HG03442 (cell line): ENCODE results near the gene MYO5B.
A peak's percentile ranks its signal among the peaks of the same experiment; 100 is the strongest.

Experiments
- ATAC-seq: cut with Tn5 transposase; IDR thresholded peaks from one replicate; pipeline ENCODE4 v1.9.1; 2021; ENCODE audit warnings: mild to moderate bottlenecking, moderate library complexity; ENCODE audit not compliant: unreplicated experiment

Gene MYO5B

DNA sequence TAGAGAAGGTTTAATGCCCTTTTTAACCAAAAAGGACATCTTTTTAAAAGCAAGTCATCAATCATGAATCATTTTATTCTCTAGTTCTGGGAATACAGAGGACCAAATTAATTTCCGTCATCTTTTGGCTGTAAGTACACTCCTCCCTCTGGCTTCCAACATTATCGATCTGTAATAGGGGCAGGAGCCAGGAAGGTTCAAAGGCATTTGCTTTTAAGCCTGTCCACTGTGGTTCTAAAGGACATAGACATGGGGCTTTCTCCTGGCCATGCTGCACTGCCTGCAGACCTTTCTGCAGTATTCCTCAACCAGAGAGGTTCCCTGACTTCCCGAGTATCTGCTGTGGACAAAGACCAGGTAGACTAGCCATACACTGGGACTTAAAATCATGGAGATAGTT is 170.5 kb downstream of the MYO5B start:
- no peak for ATAC-seq

DNA sequence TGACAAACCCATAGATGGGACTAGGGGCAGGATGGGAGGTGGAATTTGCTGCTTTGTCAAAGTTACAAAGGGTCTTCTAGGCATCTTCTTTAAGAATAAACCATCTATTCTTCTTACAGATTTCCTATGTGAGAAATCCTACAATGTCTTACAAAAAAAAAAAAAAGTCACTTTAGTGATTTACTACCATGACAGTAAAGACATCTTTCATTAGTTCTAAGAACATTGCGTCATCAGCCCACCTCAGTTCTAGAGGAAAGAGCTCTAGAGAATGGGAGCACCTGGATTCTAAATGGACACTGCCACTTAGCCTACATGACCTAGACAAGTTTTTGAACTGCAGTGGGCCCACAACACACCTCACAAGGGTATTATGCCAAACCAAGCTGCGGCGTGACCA is 172.0 kb downstream of the MYO5B start:
- no peak for ATAC-seq

DNA sequence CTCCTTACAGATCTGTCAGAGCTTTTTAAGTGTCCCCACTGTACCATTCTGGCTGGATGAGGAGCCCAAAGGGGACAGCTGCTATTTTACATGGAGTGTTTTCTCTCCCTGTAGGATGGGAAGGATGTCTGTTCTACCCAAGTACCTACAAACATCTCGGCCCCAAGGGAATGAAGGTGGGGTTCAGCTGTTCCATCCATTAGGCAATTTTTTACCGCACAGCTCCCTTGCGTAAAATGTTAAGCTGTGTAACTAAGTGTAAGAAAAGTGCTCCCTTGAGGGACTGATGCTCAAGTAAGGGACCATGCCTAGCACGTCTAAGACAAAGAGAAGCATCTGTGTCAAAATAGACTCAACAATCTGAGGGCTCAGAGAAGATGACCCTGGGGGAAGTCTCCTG is 180.3 kb downstream of the MYO5B start:
- no peak for ATAC-seq

DNA sequence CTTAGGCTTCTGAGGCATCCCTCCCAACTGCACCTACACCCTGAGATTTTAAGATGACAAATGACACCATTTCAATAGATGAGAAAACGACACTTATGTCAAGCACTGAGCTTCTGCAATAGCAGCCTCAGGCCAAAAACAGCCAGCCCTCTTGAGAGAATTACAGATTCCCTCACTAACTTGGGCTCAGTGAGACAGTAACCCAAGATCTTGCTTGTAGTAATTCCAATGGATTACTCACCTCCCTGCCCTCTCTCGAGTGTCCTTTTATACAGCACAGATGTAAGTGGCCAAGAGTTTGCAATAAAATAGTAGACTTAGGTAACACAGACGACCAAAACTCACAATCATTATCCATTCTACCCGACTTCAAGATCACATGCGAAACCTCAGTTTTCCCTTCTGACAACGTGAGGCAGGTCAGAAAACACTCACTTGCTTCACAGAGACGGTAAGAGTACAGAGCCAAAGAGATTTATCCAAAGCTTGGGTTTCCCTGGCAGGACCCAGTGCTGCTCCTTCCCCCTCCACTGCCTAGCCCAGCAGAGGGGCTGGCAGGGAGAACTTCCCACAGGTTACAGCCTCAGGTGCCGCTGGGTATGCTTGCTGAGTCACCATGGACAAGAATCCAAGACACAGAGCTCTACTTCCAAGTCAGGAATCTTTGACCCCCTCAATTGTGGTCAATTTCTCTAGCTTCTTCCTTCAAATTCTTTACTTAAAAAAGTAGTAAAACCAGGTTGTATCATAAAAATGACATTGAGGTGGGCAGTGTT is 181.4 kb downstream of the MYO5B start:
- ATAC-seq = no peak

DNA sequence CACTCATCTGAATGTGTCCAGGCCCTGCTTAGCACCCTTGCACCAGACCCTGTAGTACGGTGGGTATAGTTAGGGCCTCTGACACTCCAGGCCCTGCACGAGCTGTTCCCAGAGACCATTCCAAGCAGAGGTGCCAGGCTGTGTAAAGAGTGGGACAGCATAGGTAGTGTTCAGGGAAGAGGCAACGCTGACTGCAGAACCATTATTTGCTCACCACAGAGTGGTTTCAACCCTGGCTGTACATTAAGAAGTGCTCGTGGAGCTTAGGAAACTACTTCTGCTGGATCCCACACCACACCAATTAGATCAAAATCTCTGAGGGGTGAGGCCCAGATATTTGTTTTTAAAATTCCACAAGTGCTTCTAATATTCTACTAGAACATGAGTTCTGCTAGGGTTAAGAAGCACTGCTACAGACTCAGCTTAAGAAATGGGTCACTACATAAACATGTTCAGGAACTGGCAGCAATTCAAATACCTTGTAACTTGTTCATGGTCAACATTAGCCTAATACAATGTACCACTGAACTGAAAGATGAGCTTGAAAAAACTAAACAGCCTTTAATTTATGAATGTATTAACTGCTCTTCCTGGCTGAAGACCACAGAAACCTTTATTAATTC is 183.0 kb downstream of the MYO5B start:
- no peak for ATAC-seq

DNA sequence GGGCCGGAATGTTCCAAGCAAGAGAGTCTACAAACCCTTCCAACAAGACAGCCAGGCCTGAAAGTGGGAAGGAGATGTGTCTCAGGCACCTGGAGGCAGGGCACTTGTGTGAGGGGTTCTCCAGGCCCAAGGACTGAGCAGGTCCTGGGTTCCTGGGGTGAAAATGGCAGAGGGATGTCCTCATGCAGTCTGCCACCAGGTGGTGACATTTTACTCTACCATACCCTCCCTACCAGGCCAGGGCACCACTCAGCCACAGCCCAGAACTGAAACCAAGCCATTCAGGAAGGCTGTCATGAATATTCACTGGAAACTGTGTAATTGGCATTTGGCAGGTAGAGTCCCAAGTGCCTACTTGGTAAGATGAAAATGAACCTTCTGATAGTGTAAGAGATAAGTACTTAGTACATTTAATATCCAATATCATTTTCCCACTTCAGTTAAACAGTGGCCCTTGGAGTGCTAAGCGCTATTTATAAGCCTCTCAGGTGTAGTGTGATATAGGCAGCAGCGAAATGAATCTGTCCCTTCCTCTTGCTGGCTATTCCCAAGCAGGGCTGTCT is 185.1 kb downstream of the MYO5B start:
- ATAC-seq = peak; percentile 87

DNA sequence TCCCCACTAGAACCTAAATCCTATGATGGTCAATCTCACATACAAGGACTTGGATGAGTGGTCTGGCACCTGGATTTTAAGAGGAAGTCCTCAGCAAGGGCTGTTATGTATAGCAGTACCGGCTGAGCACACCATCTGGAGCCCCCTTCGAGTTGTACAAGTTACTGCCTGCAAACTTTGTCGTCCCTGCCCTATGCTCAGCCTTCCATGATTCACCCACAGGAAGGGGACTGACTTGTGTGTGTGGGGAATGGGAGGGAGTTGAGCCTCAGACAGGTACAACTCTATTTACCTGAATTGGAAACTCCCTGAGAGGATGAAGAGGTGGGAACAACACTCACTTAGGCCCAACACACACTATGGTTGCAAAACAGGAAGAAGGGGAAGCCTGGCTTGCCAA is 186.6 kb downstream of the MYO5B start:
- no peak for ATAC-seq

DNA sequence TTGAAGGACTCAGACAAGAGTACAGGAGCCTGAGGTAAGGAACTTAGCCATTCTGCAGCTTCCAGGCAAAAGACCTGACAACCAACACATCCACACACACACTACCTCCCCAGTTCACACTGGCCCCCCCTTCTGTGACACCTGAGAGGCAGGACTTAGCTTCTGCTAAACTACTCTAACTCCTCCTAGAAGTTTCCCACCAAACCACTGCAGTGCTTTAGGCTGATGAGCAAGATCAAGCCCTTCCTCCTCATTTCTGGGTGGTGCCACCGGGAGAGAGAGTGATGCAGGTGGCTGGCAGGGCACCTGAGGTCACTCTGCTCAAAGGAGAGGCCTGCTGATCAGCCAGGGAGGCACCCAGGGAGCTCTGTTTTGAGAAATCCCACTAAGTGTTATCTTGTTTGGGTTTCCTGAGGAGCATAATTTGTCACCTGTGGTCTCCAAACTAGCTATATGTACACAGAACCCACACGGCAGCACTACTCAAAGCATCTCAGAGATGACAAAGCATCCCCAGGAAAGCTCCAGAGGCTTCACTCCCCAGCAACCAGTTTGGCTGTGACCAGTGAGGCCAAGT is 188.4 kb downstream of the MYO5B start:
- ATAC-seq = no peak

DNA sequence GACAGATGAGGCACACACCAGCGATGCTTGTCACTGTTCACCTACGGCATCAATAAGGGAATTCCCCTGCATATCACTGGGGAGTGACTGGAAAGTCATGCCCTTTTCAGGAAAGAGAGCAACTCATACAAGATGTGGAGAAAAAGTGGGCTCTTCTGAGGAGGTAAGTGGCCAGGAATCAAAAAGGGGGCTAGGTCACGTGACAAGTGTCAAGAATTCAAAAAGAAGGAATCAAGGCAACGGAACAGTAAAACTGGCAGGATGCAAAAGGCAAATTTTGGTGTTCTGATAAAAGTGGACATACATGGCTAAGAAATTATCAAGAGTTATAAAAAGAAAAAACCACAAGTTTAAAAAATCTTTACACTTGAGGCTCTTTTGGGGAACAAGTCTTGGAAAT is 190.9 kb downstream of the MYO5B start:
- ATAC-seq = no peak

DNA sequence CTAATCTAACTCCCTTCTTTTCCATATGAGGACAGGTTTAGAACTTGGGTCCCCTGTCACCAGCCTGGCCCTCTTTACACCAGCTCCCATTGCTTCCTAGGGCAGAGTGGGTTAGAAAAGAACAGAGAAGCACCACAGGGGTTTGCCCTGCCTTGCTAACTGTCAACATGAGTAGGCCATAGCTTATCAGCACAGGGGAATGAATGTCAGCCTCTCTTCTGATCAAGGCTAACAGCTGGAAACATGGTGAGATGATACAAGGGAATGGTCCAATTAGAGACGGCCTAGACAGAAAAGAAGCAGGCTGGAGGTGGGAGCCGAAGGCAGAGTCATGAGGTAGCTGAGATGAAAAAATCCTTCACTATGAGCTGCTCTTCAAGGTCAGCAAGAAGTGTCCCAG is 192.2 kb downstream of the MYO5B start:
- ATAC-seq = no peak

DNA sequence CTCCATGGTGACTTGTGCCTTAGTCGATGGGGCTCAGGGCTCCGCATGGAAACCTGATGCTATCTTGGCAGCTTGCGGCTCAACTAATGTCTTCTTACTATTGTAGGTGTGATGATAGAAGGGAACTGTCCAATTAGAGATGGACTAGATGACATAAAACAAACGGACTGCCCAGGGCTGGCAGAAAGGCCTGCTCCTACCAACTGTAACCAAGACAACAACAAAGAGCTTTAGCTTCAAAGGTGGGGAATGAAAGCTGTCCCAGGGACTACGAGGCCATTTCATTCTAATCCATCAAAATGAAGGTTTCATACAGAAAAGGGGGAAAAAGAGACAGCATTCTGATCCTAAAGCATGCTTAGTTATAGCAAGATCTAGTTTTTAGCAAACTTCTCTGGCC is 194.7 kb downstream of the MYO5B start:
- no peak for ATAC-seq

DNA sequence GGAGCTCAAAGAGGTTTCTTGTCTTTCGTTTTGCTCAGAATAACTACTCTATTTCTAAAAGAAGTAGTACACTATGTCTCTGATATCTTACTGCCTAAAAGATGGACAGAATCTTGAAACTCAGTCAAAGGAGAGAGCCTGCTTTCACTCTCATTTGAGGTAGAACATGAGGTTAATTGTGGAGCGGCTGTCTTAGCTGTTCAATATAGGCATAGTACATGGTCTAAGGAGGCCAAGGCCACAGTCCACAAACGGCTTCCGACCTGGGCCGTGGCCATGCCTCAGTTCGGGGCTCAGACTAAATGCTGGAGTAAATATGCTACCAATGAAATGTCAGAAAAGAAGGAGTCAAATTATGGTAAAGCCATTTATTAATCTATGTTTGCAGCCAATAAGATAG is 195.8 kb downstream of the MYO5B start:
- no peak for ATAC-seq

DNA sequence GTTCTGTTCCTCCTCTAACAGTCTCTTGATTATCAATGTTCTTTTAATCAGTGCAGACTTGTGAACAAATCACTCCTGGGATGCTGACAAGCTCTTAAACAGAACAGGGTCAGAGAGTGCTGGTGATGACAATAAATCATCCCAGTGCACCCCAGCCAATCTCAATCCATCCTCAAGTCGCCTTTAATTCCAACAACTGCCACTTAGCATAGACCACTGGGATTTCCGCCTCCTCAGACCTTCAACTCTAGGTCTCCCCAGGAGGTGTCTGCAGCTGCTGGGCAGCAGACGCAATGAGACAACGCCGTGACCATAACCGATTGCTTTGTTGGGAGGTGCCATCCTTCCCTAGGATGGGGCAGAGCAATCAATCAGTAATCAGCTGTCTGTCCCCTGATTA is 197.4 kb downstream of the MYO5B start:
- ATAC-seq = no peak

DNA sequence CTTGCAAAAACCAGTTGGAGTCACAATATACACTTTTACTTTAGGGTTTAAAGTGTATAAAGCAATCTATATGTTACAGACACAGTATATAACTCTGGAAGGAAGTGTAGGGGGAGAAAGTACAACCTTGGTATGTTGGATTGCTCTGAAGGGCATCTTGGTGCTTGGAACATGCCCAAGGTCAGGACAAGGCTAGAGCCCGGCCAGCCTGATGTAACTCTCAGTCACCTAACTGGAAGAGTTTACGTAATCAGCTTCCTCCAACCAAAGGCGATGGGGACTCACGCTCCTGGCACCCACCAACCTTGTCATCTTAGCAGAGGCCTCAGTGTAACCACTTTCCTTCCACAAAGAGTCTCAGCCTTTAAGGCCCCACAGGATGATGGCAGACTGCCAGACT is 200.5 kb downstream of the MYO5B start:
- no peak for ATAC-seq

DNA sequence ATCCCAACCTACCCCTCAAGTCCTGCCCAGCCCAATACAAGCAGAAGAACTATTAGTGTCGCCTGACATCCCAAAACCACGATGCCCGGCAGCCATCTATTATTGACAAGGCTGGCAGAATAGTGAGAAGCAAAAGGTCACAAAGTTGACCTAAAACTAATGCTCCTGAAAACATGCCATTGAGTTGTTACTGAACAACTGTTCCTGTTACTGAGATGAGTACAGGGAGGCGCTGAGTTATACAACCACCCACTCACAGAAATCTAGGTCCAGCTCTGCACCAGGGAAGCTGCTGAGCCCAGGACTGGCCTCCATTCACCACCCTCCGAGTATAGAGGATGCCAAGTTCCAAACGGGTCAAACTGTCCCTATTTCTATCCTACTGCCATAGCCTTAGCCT is 201.6 kb downstream of the MYO5B start:
- no peak for ATAC-seq

DNA sequence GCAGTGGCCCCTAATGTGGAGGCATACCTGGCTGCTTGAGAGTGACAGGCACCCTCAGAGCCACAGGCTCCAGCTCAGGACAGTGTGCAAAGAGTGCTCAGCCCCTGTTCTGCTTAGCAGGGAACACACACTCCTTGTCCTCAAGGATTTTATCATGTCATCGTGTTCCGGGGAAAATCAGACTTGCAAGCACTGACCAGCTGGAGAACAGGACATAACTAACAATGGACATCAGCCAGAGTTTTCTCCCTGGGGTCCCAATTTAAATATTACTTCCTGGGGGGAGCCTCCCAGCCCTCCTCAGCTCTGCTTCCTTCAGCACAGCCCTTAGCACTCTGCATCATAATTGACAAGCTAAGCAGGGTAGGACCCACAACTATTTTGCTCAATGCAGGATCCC is 206.2 kb downstream of the MYO5B start:
- no peak for ATAC-seq

DNA sequence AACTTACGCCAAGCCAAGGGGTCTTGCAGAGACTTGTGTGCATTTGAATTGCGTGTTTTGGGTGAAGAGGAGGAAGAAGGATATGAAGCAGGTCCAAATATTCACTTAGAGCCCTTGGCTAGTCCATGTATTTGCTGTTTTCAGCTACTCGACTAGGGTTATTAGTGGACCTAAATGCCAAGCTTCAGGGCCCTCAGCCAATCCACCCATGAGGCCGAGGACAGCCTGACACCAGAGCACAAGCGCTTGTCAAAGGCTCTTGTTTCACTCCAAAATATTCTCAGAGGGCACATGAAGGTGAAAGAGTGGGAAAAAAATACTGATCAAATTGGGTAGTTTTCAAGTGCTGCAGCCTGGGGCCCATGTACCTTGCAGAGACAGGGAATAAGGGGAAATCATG is 206.8 kb downstream of the MYO5B start:
- ATAC-seq = no peak

DNA sequence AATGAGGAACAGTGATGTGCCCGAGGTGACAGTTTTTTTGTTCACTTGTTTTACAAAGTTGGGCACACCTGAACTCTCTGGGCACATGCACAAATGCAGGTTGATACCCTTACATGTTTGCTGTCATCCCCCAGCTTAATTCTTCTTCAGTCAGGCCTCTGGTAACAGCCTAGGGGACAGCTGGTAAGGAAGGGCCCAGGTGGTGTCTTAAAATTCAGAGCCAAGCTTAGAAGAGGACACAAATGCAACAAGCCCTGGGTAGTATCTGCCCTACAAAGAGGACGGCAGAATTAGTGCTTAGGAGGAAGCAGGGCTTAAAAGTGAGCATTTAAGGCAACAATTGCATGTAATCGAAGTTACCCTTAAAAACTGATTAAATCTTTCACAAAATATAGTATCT is 209.7 kb downstream of the MYO5B start:
- no peak for ATAC-seq

DNA sequence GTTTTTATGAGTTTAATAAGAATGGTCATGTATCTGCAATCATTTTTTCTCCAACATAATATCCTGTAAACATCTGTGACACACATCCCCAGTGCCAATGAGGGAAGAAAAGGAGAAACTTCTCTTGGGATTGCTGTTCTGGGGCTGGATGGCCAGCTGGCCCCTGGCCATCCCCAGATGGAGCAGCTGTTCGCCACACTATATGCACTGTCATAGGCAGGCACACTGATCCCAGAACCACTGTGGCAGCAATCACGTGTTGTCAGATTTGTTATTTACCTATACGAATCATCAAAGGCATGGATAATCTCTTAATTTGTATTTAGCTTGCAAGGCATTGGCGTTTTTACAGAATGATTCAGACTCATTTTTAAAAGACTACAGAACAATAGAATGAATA is 214.1 kb downstream of the MYO5B start:
- ATAC-seq = no peak

DNA sequence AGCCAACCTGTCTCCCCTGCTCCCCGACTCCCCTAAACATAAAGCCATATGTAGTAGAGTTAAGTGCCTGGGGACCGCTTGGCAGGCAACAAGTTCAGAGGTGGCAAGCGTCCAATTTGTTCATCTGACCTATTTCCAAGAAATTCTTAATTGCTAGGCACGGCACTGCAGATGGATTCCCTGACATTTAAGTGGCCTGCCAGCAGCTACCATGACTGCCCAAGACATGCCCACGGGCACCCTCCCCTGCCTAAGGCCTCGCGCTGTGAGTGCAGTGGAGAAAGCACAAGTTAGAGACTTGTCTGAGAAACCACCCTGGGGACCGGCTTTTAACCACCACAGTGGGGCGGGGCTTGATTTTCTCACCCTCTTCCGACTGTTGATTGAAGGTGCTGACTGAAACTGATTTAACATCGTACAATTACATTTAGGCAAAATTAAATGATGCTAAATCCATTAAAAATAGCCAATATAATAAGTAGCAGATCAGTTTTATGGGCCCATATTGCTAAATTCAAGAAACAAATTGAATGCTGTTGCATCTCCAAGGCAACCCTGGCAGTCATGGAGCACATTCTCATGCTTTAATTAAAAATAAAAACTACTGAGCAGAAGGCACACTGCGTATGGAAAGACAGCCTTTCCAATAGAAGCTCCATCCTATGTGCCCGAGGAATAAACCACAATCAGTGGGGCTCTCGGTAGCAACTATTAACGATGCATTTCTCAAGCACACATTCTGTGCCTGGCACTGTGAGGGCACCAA is 218.0 kb downstream of the MYO5B start:
- ATAC-seq = no peak

DNA sequence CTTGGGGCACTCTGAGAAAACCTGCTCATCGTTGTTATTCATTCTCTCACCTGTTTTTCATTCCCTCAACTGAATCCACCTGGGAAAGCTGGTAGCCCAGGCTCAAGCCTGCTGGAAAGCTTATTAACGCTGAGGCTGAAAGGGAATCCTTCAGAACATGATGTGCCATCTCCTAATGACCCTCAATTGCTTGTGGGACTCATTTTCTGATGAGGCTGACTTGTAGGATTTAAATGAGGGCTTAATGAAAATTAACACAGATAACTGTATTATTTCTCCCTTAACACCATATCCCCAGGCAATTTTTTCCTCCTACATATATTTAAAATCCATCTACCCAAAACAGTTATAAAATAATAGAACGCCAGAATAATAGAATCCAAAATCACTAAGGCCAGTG is 218.9 kb downstream of the MYO5B start:
- ATAC-seq = no peak
